Dendritic cell treated with granulocyte-macrophage colony-stimulating factor and Interleukin-4, amounts not matched to agents 40 ng/mL and 50 ng/mL, for 4 days (primary cell): ENCODE results near the gene RNF208.

Experiments
- H3K27ac Mint-ChIP-seq: one replicate; pipeline ENCODE4 v1.8.0; 2022; ENCODE audit warnings: mild to moderate bottlenecking, mixed read lengths
- H3K27me3 Mint-ChIP-seq: one replicate; pipeline ENCODE4 v1.8.0; 2022; ENCODE audit warnings: mild to moderate bottlenecking, mixed read lengths
- H3K36me3 Mint-ChIP-seq: one replicate; pipeline ENCODE4 v1.8.0; 2022; ENCODE audit warnings: low read depth, mixed read lengths
- H3K4me1 Mint-ChIP-seq: one replicate; pipeline ENCODE4 v1.8.0; 2022; ENCODE audit warnings: low read depth, mixed read lengths
- H3K4me3 Mint-ChIP-seq: one replicate; pipeline ENCODE4 v1.8.0; 2022; ENCODE audit warnings: mild to moderate bottlenecking, moderate library complexity, mixed read lengths
- H3K9me3 Mint-ChIP-seq: one replicate; pipeline ENCODE4 v1.8.0; 2022; ENCODE audit warnings: mixed read lengths
- intact Hi-C: fragments of 100-400 bp; cut with micrococcal nuclease; formaldehyde crosslinking; loops from one replicate; pipeline ENCODE4 v1.15.0; 2022

Gene RNF208

GRCh38 chr9:137229903-137230704, 8.1 kb upstream of the RNF208 start:
- intact Hi-C loops: loop anchor here (5.0 kb wide), 1 partner anchor 183 kb away; the partner anchor contains the start of gene NPDC1
- Mint-ChIP-seq H3K4me1 (peaks cover 11% of the 10 kb centered on the region), H3K9me3 (no peaks in the 10 kb centered on the region), H3K4me3 (no peak overlapping the region), H3K27ac (no peak overlapping the region), H3K36me3 (no peaks in the 10 kb centered on the region), H3K27me3 (peaks cover 63% of the 10 kb centered on the region)

GRCh38 chr9:137228968-137229896, 7.2 kb upstream of the RNF208 start:
- H3K4me3 Mint-ChIP-seq: no peak overlapping the region
- peaks cover 56% of the 10 kb centered on the region for H3K27me3 Mint-ChIP-seq
- no peaks in the 10 kb centered on the region for H3K36me3 Mint-ChIP-seq
- no peaks in the 10 kb centered on the region for H3K9me3 Mint-ChIP-seq
- no peak overlapping the region for H3K27ac Mint-ChIP-seq
- intact Hi-C loops: loop anchor here (5.0 kb wide), 1 partner anchor 182 kb away; the partner anchor contains the start of gene NPDC1
- H3K4me1 Mint-ChIP-seq: peaks cover 11% of the 10 kb centered on the region

GRCh38 chr9:137228506-137228967, 6.5 kb upstream of the RNF208 start:
- Mint-ChIP-seq H3K9me3 (no peaks in the 10 kb centered on the region), H3K27ac (no peak overlapping the region), H3K4me1 (peaks cover 11% of the 10 kb centered on the region), H3K36me3 (no peaks in the 10 kb centered on the region), H3K27me3 (peaks cover 53% of the 10 kb centered on the region), H3K4me3 (no peak overlapping the region)
- intact Hi-C loops: loop anchor here (5.0 kb wide), 1 partner anchor 181 kb away; the partner anchor contains the start of gene NPDC1

DNA sequence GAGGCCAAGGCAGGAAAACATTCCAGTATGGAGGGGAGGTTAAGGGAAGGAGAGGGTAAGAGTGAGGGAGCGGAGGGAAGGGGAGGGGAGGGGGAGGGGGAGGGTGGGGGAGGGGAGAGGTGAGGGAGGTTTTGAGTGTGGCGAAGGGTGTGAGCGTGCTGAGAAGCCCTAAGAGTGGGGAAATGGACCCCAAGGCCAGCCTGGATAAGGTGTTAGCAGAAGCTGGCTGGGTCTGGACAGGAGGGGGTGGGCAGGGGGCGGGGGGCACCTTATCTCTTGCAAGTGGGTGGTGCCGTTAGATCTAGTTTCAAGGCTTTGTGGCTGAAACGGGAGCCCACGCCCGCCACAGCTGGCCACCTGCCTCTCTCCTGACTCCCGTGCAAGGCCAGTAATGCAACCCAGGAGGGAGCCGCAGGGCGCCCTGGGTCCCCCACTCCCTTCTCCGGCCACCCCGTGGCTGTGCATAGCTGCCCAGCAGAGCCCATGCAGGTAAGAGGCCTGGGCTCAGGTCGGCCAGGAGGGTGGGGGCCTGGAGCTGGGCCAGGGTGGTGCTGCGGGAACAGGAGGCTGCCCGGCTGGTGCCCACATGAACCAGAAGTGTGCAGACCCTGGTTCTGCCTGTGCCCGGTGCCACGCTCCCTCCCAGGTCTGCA, 5.9 kb upstream of the RNF208 start:
- intact Hi-C loops: loop anchor here (2.0 to 5.0 kb wide), 2 partner anchors 109 to 181 kb away; partner anchors contain the start of gene NPDC1
- Mint-ChIP-seq H3K27ac (no peak overlapping the region), H3K27me3 (peaks cover 53% of the 10 kb centered on the region), H3K36me3 (no peaks in the 10 kb centered on the region), H3K4me3 (no peak overlapping the region), H3K4me1 (peaks cover 13% of the 10 kb centered on the region), H3K9me3 (no peaks in the 10 kb centered on the region)

DNA sequence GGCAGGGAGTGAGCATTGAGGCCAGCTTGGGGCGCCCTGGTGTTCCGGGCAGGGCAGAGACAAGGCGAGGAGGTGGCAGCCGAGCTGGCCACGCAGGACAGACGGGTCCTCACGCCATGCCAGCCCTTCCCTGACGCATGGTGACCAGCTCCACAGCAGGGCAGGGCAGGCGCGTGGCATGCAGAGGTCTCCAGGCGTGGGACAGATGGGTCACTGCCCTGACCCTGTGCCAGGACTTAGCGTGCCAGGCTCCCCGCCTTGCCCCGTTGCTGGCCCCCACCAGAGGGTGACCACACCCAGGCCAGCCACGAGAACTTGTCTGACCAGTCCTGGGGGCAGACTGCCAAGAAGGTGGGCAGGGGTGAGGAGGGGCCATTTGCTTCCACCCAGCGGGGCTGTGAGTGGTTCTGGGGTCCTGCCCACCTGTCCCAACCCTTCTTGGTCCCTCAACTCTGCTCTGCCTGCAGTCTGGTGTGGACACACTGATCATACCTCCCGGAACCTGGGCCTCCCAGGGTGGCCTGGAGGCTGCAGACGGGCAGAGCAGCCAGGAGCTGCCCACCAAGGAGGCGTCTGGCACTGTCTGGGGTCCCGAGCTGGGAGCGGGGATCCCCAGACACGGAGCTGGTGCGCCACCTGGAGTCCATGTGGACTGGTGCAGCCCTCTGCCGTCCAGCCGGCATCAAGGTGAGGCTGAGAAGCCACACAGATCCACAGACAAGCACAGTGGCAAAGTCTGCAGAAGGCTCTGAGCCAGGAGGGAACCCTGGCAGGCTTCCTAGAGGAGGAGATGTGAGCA, 5.2 kb upstream of the RNF208 start, which contains the start of gene RNF224:
Gene RNF224 (plus strand): TSS at position 449 of the 799 bp plus-strand sequence. CDS start 834 bp downstream, outside the sequence.
- intact Hi-C loops: loop anchor here (2.0 to 5.0 kb wide), 2 partner anchors 108 to 180 kb away; partner anchors contain the start of gene NPDC1
- H3K27ac Mint-ChIP-seq: no peak within 1 kb of the TSS

GRCh38 chr9:137226338-137227053, 4.5 kb upstream of the RNF208 start:
- Mint-ChIP-seq H3K4me1 (peaks cover 18% of the 10 kb centered on the region), H3K9me3 (no peaks in the 10 kb centered on the region), H3K4me3 (no peak overlapping the region), H3K36me3 (no peaks in the 10 kb centered on the region), H3K27ac (no peak overlapping the region), H3K27me3 (peaks cover 43% of the 10 kb centered on the region)
- intact Hi-C loops: loop anchor here (2.0 to 5.0 kb wide), 2 partner anchors 108 to 179 kb away; partner anchors contain the start of gene NPDC1

More for the DNA sequence above, 5.2 kb upstream of the RNF208 start, which contains the start of gene RNF224:
- Mint-ChIP-seq H3K9me3 (no peaks in the 10 kb centered on the region), H3K36me3 (no peaks in the 10 kb centered on the region), H3K27me3 (peaks cover 48% of the 10 kb centered on the region), H3K4me3 (no peak within 1 kb of the TSS), H3K4me1 (peaks cover 18% of the 10 kb centered on the region)

DNA sequence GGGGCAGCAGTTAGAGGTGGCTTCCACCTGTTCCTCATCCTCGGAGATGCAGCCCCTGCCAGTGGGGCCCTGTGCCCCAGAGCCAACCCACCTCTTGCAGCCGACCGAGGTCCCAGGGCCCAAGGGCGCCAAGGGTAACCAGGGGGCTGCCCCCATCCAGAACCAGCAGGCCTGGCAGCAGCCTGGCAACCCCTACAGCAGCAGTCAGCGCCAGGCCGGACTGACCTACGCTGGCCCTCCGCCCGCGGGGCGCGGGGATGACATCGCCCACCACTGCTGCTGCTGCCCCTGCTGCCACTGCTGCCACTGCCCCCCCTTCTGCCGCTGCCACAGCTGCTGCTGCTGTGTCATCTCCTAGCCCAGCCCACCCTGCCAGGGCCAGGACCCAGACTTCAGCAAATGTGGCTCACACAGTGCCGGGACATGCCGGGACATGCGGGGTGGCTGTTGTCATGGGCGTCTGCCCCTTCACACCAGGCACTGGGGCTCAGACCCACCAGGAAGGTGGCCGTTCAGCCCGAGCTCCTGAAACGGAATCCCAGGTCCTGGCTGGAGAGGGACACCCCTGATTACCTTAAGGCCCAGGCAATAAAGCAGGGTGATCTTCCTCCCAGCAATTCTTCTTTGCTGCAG, 3.8 kb upstream of the RNF208 start:
- Mint-ChIP-seq H3K36me3 (no peaks in the 10 kb centered on the region), H3K27ac (no peak overlapping the region), H3K27me3 (peaks cover 43% of the 10 kb centered on the region), H3K4me3 (no peak overlapping the region), H3K4me1 (peaks cover 20% of the 10 kb centered on the region), H3K9me3 (no peaks in the 10 kb centered on the region)
- intact Hi-C loops: loop anchor here (2.0 to 5.0 kb wide), 2 partner anchors 107 to 179 kb away; partner anchors contain the start of gene NPDC1

GRCh38 chr9:137224830-137225694, 3.0 kb upstream of the RNF208 start, which contains the start of gene CYSRT1:
Gene CYSRT1 (plus strand): TSS chr9:137225174. CDS start chr9:137225622, 448 bp downstream.
- peaks cover 23% of the 10 kb centered on the region for H3K4me1 Mint-ChIP-seq
- H3K4me3 Mint-ChIP-seq: peak within 1 kb of the TSS; percentile 86
- no peaks in the 10 kb centered on the region for H3K9me3 Mint-ChIP-seq
- peaks cover 45% of the 10 kb centered on the region for H3K27me3 Mint-ChIP-seq
- H3K36me3 Mint-ChIP-seq: no peaks in the 10 kb centered on the region
- intact Hi-C loops: loop anchor here (5.0 kb wide), 2 partner anchors 38 to 178 kb away; partner anchors contain the start of genes ANAPC2, NPDC1 and SSNA1
- peak within 1 kb of the TSS; percentile 87 for H3K27ac Mint-ChIP-seq

DNA sequence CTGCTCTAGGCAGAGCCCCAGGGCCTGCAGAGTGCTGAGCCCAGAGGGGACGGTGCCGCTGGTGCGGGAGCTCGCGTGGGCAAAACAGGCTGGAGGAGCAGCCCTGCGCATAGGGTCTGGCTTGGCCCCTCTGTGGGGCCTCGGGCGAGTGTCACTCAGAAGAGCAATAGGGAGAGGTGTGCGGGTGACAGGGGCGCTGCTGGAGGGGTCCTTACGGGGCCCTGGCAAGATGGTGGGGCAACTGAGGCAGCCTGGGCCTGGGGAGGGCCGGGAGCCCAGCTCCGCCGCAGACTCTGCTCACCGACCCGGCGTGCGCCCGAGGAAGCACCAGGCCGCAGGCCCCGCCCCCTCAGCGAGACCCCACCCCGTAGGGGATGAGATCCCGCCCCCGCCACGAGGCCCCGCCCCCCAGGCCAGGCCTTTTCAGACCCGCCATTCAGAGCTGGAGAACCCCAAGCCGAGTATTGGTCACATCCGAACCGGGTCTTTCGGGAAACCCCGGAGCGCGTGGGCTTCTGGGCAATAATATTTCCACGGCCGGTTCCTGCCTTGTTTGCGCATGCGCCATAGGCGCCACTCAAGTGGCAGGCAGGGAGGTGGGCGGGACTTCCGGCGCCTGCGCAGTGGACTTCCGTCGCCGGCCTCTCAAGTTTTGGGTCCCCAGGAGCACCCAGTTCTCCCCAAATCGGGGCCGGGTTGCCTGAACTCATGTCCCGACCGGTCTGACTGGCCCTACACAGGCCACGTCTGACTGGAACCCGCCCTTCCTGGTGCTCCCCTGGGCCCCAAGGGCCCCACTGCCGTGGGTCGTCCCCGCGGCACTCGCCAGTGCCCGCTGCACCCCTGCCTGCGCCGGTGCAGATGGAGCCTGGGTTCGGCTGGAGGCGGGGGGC, 1.3 kb upstream of the RNF208 start:
- Mint-ChIP-seq H3K27me3 (peaks cover 32% of the 10 kb centered on the region), H3K9me3 (no peaks in the 10 kb centered on the region), H3K4me3 (peak overlapping the region; percentile 86), H3K27ac (peak overlapping the region; percentile 87), H3K36me3 (no peaks in the 10 kb centered on the region), H3K4me1 (peaks cover 31% of the 10 kb centered on the region)
- intact Hi-C loops: loop anchor here (2.0 to 5.0 kb wide), 2 partner anchors 19 to 36 kb away; partner anchors contain the start of genes ANAPC2, NDOR1, SSNA1 and TMEM203

GRCh38 chr9:137221506-137222111, 431 bp downstream of the RNF208 start:
- peaks cover 15% of the 10 kb centered on the region for H3K36me3 Mint-ChIP-seq

More at GRCh38 chr9:137221506-137222111, 431 bp downstream of the RNF208 start:
- Mint-ChIP-seq H3K27ac (no peak overlapping the region), H3K4me1 (peaks cover 40% of the 10 kb centered on the region), H3K27me3 (peaks cover 22% of the 10 kb centered on the region), H3K9me3 (no peaks in the 10 kb centered on the region), H3K4me3 (peak overlapping the region; percentile 6)
- intact Hi-C loops: loop anchor here (2.0 to 5.0 kb wide), 2 partner anchors 17 to 34 kb away; partner anchors contain the start of genes ANAPC2, NDOR1, SSNA1 and TMEM203
